ENCODE data around the gene OSGEP.
A peak's percentile ranks its signal among the peaks of the same experiment; 100 is the strongest.

Gene OSGEP

DNA sequence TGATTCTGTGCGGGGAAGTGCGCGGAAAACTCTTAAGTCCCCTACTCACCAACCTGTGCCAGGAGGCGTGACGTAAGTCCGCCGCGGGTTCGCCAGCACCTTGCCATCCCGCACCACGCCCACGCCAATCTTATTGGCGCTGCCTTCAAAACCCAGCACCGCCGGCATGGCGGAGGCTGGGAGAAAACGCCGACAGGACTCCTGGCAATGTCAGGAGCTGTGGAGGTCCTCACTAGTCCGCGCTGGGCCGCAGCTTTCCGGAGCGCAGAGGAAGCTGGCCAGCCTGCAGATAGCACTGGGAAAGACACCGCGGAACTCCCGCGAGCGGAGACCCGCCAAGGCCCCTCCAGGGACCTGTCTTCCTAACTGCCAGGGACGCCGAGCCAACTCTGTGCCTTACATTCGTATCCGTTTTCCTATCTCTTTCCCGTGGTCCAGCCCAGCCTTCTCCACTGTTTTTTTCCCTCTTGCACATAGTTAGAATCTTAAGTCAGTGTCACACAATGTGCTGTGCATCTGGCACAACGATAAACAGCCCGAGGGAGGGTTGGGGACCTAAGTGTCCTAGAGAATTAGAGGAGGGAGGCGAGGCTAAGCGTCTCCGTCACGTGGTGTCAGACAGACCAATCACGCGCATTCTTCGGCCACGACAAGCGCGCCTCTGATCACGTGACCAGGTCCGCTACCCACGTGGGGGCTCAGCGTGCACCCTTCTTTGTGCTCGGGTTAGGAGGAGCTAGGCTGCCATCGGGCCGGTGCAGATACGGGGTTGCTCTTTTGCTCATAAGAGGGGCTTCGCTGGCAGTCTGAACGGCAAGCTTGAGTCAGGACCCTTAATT, at the start of gene OSGEP, which contains the start of gene APEX1:
Gene OSGEP, minus strand, starts transcription at position 297 of the 839 bp plus-strand sequence. Its CDS starts 129 bp downstream, at position 168.
Gene APEX1, plus strand, starts transcription at position 711 of the 839 bp plus-strand sequence. CDS start 420 bp downstream, outside the sequence.
- TF ChIP-seq YY1 (IDR thresholded peaks at IDR 0.05; ENCODE audit: low read depth), result peak; percentile 50; the same call in 1 of the 2 replicates
- no peak; the same call in 1 of the 2 replicates for TF ChIP-seq CEBPB (IDR thresholded peaks at IDR 0.05)
- TF ChIP-seq RAD21 (IDR thresholded peaks at IDR 0.05; ENCODE audit: low read depth), result no peak
- TF ChIP-seq TCF12 (IDR thresholded peaks at IDR 0.05; ENCODE audit: low read depth), result peak; percentile 49
- peak; percentile 24; the same call in 1 of the 2 replicates for TF ChIP-seq ZBTB7A (IDR thresholded peaks at IDR 0.05; ENCODE audit: low read depth)
- TF ChIP-seq NFIC (IDR thresholded peaks at IDR 0.05), result peak; percentile 52
- TF ChIP-seq, protein P1, sequence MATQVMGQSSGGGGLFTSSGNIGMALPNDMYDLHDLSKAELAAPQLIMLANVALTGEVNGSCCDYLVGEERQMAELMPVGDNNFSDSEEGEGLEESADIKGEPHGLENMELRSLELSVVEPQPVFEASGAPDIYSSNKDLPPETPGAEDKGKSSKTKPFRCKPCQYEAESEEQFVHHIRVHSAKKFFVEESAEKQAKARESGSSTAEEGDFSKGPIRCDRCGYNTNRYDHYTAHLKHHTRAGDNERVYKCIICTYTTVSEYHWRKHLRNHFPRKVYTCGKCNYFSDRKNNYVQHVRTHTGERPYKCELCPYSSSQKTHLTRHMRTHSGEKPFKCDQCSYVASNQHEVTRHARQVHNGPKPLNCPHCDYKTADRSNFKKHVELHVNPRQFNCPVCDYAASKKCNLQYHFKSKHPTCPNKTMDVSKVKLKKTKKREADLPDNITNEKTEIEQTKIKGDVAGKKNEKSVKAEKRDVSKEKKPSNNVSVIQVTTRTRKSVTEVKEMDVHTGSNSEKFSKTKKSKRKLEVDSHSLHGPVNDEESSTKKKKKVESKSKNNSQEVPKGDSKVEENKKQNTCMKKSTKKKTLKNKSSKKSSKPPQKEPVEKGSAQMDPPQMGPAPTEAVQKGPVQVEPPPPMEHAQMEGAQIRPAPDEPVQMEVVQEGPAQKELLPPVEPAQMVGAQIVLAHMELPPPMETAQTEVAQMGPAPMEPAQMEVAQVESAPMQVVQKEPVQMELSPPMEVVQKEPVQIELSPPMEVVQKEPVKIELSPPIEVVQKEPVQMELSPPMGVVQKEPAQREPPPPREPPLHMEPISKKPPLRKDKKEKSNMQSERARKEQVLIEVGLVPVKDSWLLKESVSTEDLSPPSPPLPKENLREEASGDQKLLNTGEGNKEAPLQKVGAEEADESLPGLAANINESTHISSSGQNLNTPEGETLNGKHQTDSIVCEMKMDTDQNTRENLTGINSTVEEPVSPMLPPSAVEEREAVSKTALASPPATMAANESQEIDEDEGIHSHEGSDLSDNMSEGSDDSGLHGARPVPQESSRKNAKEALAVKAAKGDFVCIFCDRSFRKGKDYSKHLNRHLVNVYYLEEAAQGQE (IDR thresholded peaks at IDR 0.05; ENCODE audit: low read depth), result no peak
- TF ChIP-seq, protein P2, sequence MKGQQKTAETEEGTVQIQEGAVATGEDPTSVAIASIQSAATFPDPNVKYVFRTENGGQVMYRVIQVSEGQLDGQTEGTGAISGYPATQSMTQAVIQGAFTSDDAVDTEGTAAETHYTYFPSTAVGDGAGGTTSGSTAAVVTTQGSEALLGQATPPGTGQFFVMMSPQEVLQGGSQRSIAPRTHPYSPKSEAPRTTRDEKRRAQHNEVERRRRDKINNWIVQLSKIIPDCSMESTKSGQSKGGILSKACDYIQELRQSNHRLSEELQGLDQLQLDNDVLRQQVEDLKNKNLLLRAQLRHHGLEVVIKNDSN (IDR thresholded peaks at IDR 0.05), result peak; percentile 100
- TF ChIP-seq TAF1 (IDR thresholded peaks at IDR 0.05; ENCODE audit: low read depth), result peak; percentile 70; the same call in 1 of the 2 replicates
- peak; percentile 85 for TF ChIP-seq EGR1 (IDR thresholded peaks at IDR 0.05)
- no peak for TF ChIP-seq TEAD4 (IDR thresholded peaks at IDR 0.05)
- peak; percentile 11; the same call in 1 of the 2 replicates for TF ChIP-seq FOXM1 (IDR thresholded peaks at IDR 0.05; ENCODE audit: borderline replicate concordance, low read depth)
- TF ChIP-seq, protein P3, sequence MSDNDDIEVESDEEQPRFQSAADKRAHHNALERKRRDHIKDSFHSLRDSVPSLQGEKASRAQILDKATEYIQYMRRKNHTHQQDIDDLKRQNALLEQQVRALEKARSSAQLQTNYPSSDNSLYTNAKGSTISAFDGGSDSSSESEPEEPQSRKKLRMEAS (IDR thresholded peaks at IDR 0.05), result peak; percentile 97
- no peak for TF ChIP-seq EP300 (IDR thresholded peaks at IDR 0.05; ENCODE audit: borderline replicate concordance)
- TF ChIP-seq CREB1 (IDR thresholded peaks at IDR 0.05; ENCODE audit: low read depth), result peak; percentile 40; the same call in 1 of the 2 replicates

DNA sequence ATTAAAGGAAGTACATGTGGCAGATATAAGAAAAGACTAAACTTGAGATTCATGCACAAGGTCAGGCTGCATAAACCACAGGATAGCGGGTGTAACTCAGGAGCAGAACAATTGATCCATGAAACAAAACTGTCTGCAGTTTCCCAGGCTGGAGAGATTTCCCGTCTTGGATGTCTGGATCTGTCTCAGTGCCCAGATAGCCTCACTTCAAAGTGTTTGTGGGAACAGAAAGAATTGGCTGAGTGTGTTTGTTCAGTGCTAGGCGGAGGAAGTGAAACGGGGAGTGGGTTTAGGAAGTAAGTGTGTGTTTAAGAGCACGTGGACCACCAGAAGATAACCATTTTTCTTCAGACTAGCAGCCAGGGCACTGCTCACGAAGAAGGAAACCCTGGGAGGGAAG, 49.3 kb upstream of the OSGEP start:
- TF ChIP-seq CEBPB (IDR thresholded peaks at IDR 0.05), result no peak
- TF ChIP-seq, protein P1 (IDR thresholded peaks at IDR 0.05; ENCODE audit: low read depth), result no peak
- TF ChIP-seq TCF12 (IDR thresholded peaks at IDR 0.05; ENCODE audit: low read depth), result no peak
- TF ChIP-seq, protein P2 (IDR thresholded peaks at IDR 0.05), result no peak

DNA sequence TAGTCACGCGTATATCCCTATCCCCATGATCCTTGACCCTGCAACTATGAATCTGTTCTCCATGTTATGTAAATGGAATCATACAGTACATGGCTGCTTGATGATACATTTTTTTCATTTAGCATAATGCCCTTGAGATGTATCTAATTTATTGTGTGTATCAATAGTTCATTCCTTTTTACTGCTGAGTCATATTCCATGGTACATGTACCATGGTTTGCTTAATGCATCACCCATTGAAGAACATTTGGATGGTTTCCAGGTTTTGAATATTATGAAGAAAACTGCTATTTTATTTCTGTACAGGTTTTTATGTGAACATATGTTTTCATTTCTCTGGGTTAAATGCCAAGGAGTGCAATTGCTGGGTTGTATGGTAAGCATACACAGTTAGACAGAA, 46.7 kb upstream of the OSGEP start:
- TF ChIP-seq, protein P1 (IDR thresholded peaks at IDR 0.05; ENCODE audit: low read depth), result no peak
- TF ChIP-seq EP300 (IDR thresholded peaks at IDR 0.05; ENCODE audit: borderline replicate concordance) (no peak), TAF1 (IDR thresholded peaks at IDR 0.05; ENCODE audit: low read depth) (no peak), NFIC (IDR thresholded peaks at IDR 0.05) (no peak), CEBPB (IDR thresholded peaks at IDR 0.05) (no peak), FOXM1 (IDR thresholded peaks at IDR 0.05; ENCODE audit: borderline replicate concordance, low read depth) (no peak), YY1 (IDR thresholded peaks at IDR 0.05; ENCODE audit: low read depth) (no peak), TEAD4 (IDR thresholded peaks at IDR 0.05) (no peak)
- TF ChIP-seq, protein P2 (IDR thresholded peaks at IDR 0.05), result no peak

DNA sequence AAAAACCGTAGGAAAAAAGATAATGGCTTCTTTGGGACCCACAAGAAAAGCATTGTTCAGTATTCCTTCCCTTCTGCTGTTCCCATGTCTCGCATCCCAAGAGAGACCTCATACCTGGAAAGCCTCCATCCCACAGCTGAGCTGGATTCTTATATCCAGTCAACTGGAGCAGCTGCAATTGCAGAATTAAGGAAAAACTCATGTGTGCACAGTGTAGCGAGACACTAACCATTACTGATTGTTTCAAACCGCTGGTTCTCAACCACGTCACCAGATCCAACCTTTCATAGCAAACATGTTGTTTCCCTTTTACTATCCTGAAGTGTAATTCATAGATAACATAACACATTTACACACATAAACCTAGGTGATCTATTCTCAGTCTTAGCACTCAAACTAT, 45.3 kb upstream of the OSGEP start:
- no peak for TF ChIP-seq CEBPB (IDR thresholded peaks at IDR 0.05)
- TF ChIP-seq, protein P2 (IDR thresholded peaks at IDR 0.05), result no peak
- TF ChIP-seq EP300 (IDR thresholded peaks at IDR 0.05; ENCODE audit: borderline replicate concordance), result no peak
- TF ChIP-seq FOXM1 (IDR thresholded peaks at IDR 0.05; ENCODE audit: borderline replicate concordance, low read depth), result no peak
- no peak for TF ChIP-seq EGR1 (IDR thresholded peaks at IDR 0.05)
- no peak for TF ChIP-seq CREB1 (IDR thresholded peaks at IDR 0.05; ENCODE audit: low read depth)
- TF ChIP-seq RAD21 (IDR thresholded peaks at IDR 0.05; ENCODE audit: low read depth), result no peak
- no peak for TF ChIP-seq TEAD4 (IDR thresholded peaks at IDR 0.05)
- no peak for TF ChIP-seq YY1 (IDR thresholded peaks at IDR 0.05; ENCODE audit: low read depth)
